HFFc6 (cell line): Measurements from ENCODE around the gene RIMKLA. TPM values are rescaled to one million over a fixed set of nuclear protein-coding genes. Genes with fewer than 3 reads are reported as not detected.

Experiments
- DNase-seq: peaks from one replicate; pipeline ENCODE4 v3.0.0-alpha.2; 2018
- H3K27ac Mint-ChIP-seq: 2 replicates; pipeline ENCODE4 v1.8.0; 2020; ENCODE audit warnings: mild to moderate bottlenecking, mixed read lengths
- H3K27me3 Mint-ChIP-seq: 2 replicates; pipeline ENCODE4 v1.8.0; 2021; ENCODE audit warnings: mild to moderate bottlenecking, moderate library complexity, mixed read lengths; ENCODE audit not compliant: insufficient read depth
- H3K36me3 Mint-ChIP-seq: 2 replicates; pipeline ENCODE4 v1.8.0; 2021; ENCODE audit warnings: low read depth, mixed read lengths
- H3K4me1 Mint-ChIP-seq: 2 replicates; pipeline ENCODE4 v1.8.0; 2020; ENCODE audit warnings: low read depth, mixed read lengths
- H3K4me3 Mint-ChIP-seq: 2 replicates; pipeline ENCODE4 v1.8.0; 2020; ENCODE audit warnings: mild to moderate bottlenecking, moderate library complexity, mixed read lengths
- H3K9me3 Mint-ChIP-seq: 2 replicates; pipeline ENCODE4 v1.8.0; 2020; ENCODE audit warnings: mild to moderate bottlenecking, mixed read lengths
- CTCF ChIP-seq: fragments of 200-600 bp; sonication (generic); IDR thresholded peaks from 2 replicates; pipeline ENCODE4 v1.5.0; 2021; ENCODE audit warnings: antibody characterized with exemption, mild to moderate bottlenecking
- total RNA-seq, 6 experiments: library from RNA; stranded (reverse); fragmentation: NEBNext Ultra II Directional; extraction: Animal tissue kit (Norgen Biotek cat#: 25700); gene quantifications; 2 replicates in 1 of 6; 3 replicates in 5 of 6; pipeline ENCODE4 v1.2.3, GENCODE V29; 2021

RIMKLA gene
- total RNA-seq, 6 experiments from 2014 or later: not detected

- no peak for TF ChIP-seq CTCF
- peaks cover 2% of the 10 kb centered on the region; the same call in 1 of the 2 replicates for H3K27me3 Mint-ChIP-seq
- no peaks in the 10 kb centered on the region for H3K9me3 Mint-ChIP-seq
- DNase-seq: peak; percentile 24
- H3K27ac Mint-ChIP-seq: peak overlapping the region; percentile 91
- peak overlapping the region; percentile 94 for H3K4me3 Mint-ChIP-seq
- peaks cover 18% of the 10 kb centered on the region for H3K4me1 Mint-ChIP-seq
- H3K36me3 Mint-ChIP-seq: peaks cover 11% of the 10 kb centered on the region
These were observed 76.1 kb downstream of the RIMKLA start for GRCh38 chr1:42456754-42457089.

GRCh38 chr1:42461196-42461595 lies 80.6 kb downstream of the RIMKLA start:
- no peak for DNase-seq
- peaks cover 11% of the 10 kb centered on the region for H3K36me3 Mint-ChIP-seq
- peaks cover 30% of the 10 kb centered on the region for H3K4me1 Mint-ChIP-seq
- H3K27ac Mint-ChIP-seq: no peak overlapping the region
- peaks cover 5% of the 10 kb centered on the region for H3K27me3 Mint-ChIP-seq
- no peak for TF ChIP-seq CTCF
- H3K9me3 Mint-ChIP-seq: no peaks in the 10 kb centered on the region
- H3K4me3 Mint-ChIP-seq: no peak overlapping the region

- no peaks in the 10 kb centered on the region for H3K9me3 Mint-ChIP-seq
- peak within 1 kb of the TSS; percentile 92 for H3K27ac Mint-ChIP-seq
- H3K4me1 Mint-ChIP-seq: peaks cover 21% of the 10 kb centered on the region
- no peak for TF ChIP-seq CTCF
- DNase-seq: peak; percentile 99
- 0 out of 2 replicates have a peak, but pooled peaks cover 5% of the 10 kb centered on the region for H3K36me3 Mint-ChIP-seq
- peak within 1 kb of the TSS; percentile 92 for H3K4me3 Mint-ChIP-seq
- peaks cover 9% of the 10 kb centered on the region for H3K27me3 Mint-ChIP-seq
These were observed 82.5 kb downstream of the RIMKLA start, which contains the start of gene CCDC30 for GRCh38 chr1:42462828-42463763. Gene CCDC30, plus strand, starts transcription at chr1:42463286. Its CDS starts 17,266 bp downstream, at chr1:42480552.

GRCh38 chr1:42463921-42464320 lies 83.3 kb downstream of the RIMKLA start:
- Mint-ChIP-seq H3K9me3 (no peaks in the 10 kb centered on the region), H3K36me3 (0 out of 2 replicates have a peak, but pooled peaks cover 5% of the 10 kb centered on the region), H3K27ac (peak overlapping the region; percentile 82), H3K4me1 (peaks cover 21% of the 10 kb centered on the region), H3K4me3 (peak overlapping the region; percentile 92), H3K27me3 (peaks cover 9% of the 10 kb centered on the region)
- no peak for DNase-seq
- no peak for TF ChIP-seq CTCF

- Mint-ChIP-seq H3K4me1 (peaks cover 21% of the 10 kb centered on the region), H3K9me3 (no peaks in the 10 kb centered on the region), H3K27ac (no peak overlapping the region), H3K27me3 (peaks cover 9% of the 10 kb centered on the region), H3K36me3 (no peaks in the 10 kb centered on the region), H3K4me3 (no peak overlapping the region)
- DNase-seq: no peak
- TF ChIP-seq CTCF: no peak
These were observed 85.4 kb downstream of the RIMKLA start for GRCh38 chr1:42466030-42466429.
